Measurements from ENCODE around the gene PAXX. TPM values are rescaled to one million over a fixed set of nuclear protein-coding genes. Genes with fewer than 3 reads are reported as not detected.

The PAXX gene
- total and polyA plus RNA-seq, 2 experiments from 2014 or later = 102 to 130 TPM

GRCh38 chr9:136975644-136976043, 16.6 kb upstream of the PAXX start:
- Histone ChIP-seq H3K4me3 (no peak overlapping the region), H3K4me1 (ENCODE audit: low read depth) (no peaks in the 10 kb centered on the region), H3K27me3 (peaks cover 2% of the 10 kb centered on the region), H3K9me3 (ENCODE audit: low read depth) (no peaks in the 10 kb centered on the region), H3K27ac (no peak overlapping the region), H3K36me3 (no peaks in the 10 kb centered on the region)
- peak; percentile 30 for TF ChIP-seq CTCF (IDR thresholded peaks at IDR 0.05; ENCODE audit: low read depth, low read length)
- peak in 1 of 2 donors; percentile 36 for DNase-seq (ENCODE audit: low read depth in 1 of 2, low spot score in 1 of 2)

GRCh38 chr9:136977223-136977622, 15.0 kb upstream of the PAXX start, which contains the start of gene PTGDS:
Gene PTGDS (plus strand): TSS chr9:136977504. CDS start chr9:136977579, 75 bp downstream.
- Histone ChIP-seq H3K36me3 (no peaks in the 10 kb centered on the region), H3K4me3 (peak within 1 kb of the TSS; percentile 22), H3K27ac (no peak within 1 kb of the TSS), H3K9me3 (ENCODE audit: low read depth) (no peaks in the 10 kb centered on the region), H3K4me1 (ENCODE audit: low read depth) (peaks cover 10% of the 10 kb centered on the region), H3K27me3 (peaks cover 2% of the 10 kb centered on the region)
- no peak for TF ChIP-seq CTCF (IDR thresholded peaks at IDR 0.05; ENCODE audit: low read depth, low read length)
- peak in 1 of 2 donors; percentile 83 for DNase-seq (ENCODE audit: low read depth in 1 of 2, low spot score in 1 of 2)

- Histone ChIP-seq H3K4me1 (ENCODE audit: low read depth) (peaks cover 10% of the 10 kb centered on the region), H3K27ac (no peak overlapping the region), H3K4me3 (peak overlapping the region; percentile 22), H3K9me3 (ENCODE audit: low read depth) (no peaks in the 10 kb centered on the region), H3K27me3 (peaks cover 2% of the 10 kb centered on the region), H3K36me3 (no peaks in the 10 kb centered on the region)
- DNase-seq (ENCODE audit: low read depth in 1 of 2, low spot score in 1 of 2) = peak in 1 of 2 donors; percentile 14
- TF ChIP-seq CTCF (IDR thresholded peaks at IDR 0.05; ENCODE audit: low read depth, low read length) = no peak
These were observed 14.6 kb upstream of the PAXX start for GRCh38 chr9:136977649-136978072.

GRCh38 chr9:136978073-136978864, 14.0 kb upstream of the PAXX start:
- peaks cover 4% of the 10 kb centered on the region for H3K27me3 ChIP-seq
- H3K4me1 ChIP-seq (ENCODE audit: low read depth) = peaks cover 10% of the 10 kb centered on the region
- TF ChIP-seq CTCF (IDR thresholded peaks at IDR 0.05; ENCODE audit: low read depth, low read length) = no peak
- peak; percentile 76 to 88 for DNase-seq (ENCODE audit: low read depth in 1 of 2, low spot score in 1 of 2)
- no peak overlapping the region for H3K27ac ChIP-seq
- no peaks in the 10 kb centered on the region for H3K9me3 ChIP-seq (ENCODE audit: low read depth)
- no peaks in the 10 kb centered on the region for H3K36me3 ChIP-seq
- H3K4me3 ChIP-seq = peak overlapping the region; percentile 22

- Histone ChIP-seq H3K36me3 (no peaks in the 10 kb centered on the region), H3K9me3 (ENCODE audit: low read depth) (no peaks in the 10 kb centered on the region), H3K27ac (no peak overlapping the region), H3K4me1 (ENCODE audit: low read depth) (peaks cover 10% of the 10 kb centered on the region), H3K27me3 (peaks cover 12% of the 10 kb centered on the region), H3K4me3 (no peak overlapping the region)
- no peak for DNase-seq (ENCODE audit: low read depth in 1 of 2, low spot score in 1 of 2)
- no peak for TF ChIP-seq CTCF (IDR thresholded peaks at IDR 0.05; ENCODE audit: low read depth, low read length)
These were observed 13.2 kb upstream of the PAXX start for GRCh38 chr9:136978865-136979544.

Data from cardiac muscle cell (in vitro differentiated cells and primary cell).